HL-60 (cell line): ENCODE measurements around the gene SPINDOC.

Experiments
- DNase-seq, 2 experiments: peaks; one replicate each; pipeline ENCODE4 v3.0.0-alpha.2; 2010 to 2020; ENCODE audit warnings: low read depth in 1 of 2, low spot score in 1 of 2
- H3K27ac ChIP-seq: fragments of 250-450 bp; sonication (Bioruptor Pico); replicated peaks from 2 replicates; pipeline ENCODE4 v1.5.1; 2020; ENCODE audit warnings: mild to moderate bottlenecking, moderate library complexity
- H3K27me3 ChIP-seq: fragments of 250-450 bp; sonication (Bioruptor Pico); 2 replicates; pipeline ENCODE4 v1.5.1; 2021; ENCODE audit warnings: mild to moderate bottlenecking, moderate library complexity; ENCODE audit not compliant: insufficient read depth, poor library complexity, severe bottlenecking
- H3K4me3 ChIP-seq: replicated peaks from 2 replicates; pipeline ENCODE4 v1.5.1; 2011; ENCODE audit warnings: mild to moderate bottlenecking, control low read depth, low read length; ENCODE audit not compliant: insufficient read depth
- GABPA ChIP-seq: IDR thresholded peaks from 2 replicates; pipeline ENCODE4 v1.6.1; 2012; ENCODE audit warnings: low read depth
- POLR2AphosphoS5 ChIP-seq: IDR thresholded peaks from 2 replicates; pipeline ENCODE4 v1.6.1; 2012; ENCODE audit warnings: low read depth
- SPI1 ChIP-seq: IDR thresholded peaks from 2 replicates; pipeline ENCODE4 v1.6.1; 2012; ENCODE audit warnings: low read depth, mild to moderate bottlenecking, borderline replicate concordance
- TF ChIP-seq, protein P1 (sequence below): IDR thresholded peaks from 2 replicates; pipeline ENCODE4 v1.6.1; 2012; ENCODE audit warnings: low read depth; ENCODE audit not compliant: insufficient replicate concordance
- TF ChIP-seq, protein P2 (sequence below): IDR thresholded peaks from one replicate; pipeline ENCODE4 v1.5.1; 2011; ENCODE audit warnings: low read length, control low read depth, inconsistent platforms; ENCODE audit not compliant: insufficient read depth

SPINDOC gene

DNA sequence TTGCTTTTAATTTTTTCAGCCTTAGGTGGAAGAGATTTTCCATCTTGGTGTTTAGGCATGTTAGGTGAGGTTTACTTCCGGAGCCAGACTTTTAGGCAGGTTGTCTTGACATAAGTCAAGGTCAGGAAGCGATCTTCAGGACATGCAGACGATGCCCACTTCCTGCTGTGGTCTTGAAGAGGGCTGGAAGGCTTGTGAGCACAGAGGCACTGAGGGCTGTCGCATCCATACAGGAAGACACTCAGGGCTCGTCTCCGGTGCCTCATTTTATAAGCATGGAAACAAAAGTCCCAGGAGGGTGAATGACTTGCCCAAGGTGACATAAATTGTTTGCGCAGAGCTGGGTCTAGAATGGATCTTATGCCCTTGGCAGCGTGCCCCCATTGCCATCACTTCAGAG, 56.4 kb downstream of the SPINDOC start:
- peak in 1 of 2 experiments; percentile 41 for DNase-seq
- H3K27ac ChIP-seq, result no peak overlapping the region
- TF ChIP-seq, protein P1, sequence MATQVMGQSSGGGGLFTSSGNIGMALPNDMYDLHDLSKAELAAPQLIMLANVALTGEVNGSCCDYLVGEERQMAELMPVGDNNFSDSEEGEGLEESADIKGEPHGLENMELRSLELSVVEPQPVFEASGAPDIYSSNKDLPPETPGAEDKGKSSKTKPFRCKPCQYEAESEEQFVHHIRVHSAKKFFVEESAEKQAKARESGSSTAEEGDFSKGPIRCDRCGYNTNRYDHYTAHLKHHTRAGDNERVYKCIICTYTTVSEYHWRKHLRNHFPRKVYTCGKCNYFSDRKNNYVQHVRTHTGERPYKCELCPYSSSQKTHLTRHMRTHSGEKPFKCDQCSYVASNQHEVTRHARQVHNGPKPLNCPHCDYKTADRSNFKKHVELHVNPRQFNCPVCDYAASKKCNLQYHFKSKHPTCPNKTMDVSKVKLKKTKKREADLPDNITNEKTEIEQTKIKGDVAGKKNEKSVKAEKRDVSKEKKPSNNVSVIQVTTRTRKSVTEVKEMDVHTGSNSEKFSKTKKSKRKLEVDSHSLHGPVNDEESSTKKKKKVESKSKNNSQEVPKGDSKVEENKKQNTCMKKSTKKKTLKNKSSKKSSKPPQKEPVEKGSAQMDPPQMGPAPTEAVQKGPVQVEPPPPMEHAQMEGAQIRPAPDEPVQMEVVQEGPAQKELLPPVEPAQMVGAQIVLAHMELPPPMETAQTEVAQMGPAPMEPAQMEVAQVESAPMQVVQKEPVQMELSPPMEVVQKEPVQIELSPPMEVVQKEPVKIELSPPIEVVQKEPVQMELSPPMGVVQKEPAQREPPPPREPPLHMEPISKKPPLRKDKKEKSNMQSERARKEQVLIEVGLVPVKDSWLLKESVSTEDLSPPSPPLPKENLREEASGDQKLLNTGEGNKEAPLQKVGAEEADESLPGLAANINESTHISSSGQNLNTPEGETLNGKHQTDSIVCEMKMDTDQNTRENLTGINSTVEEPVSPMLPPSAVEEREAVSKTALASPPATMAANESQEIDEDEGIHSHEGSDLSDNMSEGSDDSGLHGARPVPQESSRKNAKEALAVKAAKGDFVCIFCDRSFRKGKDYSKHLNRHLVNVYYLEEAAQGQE, result no peak
- TF ChIP-seq POLR2AphosphoS5 (no peak), SPI1 (no peak), GABPA (no peak)
- TF ChIP-seq, protein P2, sequence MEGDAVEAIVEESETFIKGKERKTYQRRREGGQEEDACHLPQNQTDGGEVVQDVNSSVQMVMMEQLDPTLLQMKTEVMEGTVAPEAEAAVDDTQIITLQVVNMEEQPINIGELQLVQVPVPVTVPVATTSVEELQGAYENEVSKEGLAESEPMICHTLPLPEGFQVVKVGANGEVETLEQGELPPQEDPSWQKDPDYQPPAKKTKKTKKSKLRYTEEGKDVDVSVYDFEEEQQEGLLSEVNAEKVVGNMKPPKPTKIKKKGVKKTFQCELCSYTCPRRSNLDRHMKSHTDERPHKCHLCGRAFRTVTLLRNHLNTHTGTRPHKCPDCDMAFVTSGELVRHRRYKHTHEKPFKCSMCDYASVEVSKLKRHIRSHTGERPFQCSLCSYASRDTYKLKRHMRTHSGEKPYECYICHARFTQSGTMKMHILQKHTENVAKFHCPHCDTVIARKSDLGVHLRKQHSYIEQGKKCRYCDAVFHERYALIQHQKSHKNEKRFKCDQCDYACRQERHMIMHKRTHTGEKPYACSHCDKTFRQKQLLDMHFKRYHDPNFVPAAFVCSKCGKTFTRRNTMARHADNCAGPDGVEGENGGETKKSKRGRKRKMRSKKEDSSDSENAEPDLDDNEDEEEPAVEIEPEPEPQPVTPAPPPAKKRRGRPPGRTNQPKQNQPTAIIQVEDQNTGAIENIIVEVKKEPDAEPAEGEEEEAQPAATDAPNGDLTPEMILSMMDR, result no peak
- no peaks in the 10 kb centered on the region for H3K27me3 ChIP-seq
- no peak overlapping the region for H3K4me3 ChIP-seq

DNA sequence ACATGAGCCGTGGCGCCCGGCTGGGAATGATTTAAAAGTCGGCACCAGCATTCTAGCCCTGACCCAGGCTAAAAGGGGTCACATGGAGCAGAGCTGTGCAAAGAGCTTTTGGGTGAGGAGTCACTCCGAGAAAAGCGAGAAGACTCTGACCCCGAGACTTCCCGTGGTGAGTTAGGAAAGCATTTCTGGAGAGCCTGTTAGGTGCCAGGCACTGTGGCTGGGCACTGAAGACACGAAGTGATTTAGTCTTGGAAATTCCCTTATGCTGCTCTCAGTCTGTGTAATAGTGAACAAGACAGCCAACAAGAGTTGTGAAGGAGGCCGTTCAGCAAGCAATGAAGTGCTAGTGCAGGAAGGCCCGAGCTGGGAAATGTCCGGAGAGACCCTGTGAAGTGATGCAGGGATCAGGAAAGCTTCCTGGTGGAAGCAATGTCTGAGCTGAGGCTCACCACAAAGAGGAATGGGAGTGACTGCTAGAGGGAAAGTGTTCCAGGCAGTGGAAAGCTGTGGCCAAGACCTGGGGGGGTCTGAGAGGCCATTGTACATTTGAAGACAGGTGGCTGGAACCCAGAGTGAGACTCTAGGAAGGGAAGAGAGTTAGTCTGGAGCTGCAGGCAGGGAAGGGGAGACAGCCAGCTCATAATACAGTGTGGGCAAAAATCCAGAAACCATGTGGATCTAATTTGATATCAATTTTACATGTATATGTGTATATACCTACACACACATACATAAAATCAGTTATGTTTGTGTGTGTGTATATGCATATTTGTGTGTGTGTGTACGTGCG, 57.3 kb downstream of the SPINDOC start:
- Histone ChIP-seq H3K4me3 (no peak overlapping the region), H3K27ac (no peak overlapping the region), H3K27me3 (no peaks in the 10 kb centered on the region)
- TF ChIP-seq SPI1 (no peak), POLR2AphosphoS5 (no peak), GABPA (no peak)
- TF ChIP-seq, protein P2, result no peak
- TF ChIP-seq, protein P1, result no peak
- DNase-seq, result no peak

DNA sequence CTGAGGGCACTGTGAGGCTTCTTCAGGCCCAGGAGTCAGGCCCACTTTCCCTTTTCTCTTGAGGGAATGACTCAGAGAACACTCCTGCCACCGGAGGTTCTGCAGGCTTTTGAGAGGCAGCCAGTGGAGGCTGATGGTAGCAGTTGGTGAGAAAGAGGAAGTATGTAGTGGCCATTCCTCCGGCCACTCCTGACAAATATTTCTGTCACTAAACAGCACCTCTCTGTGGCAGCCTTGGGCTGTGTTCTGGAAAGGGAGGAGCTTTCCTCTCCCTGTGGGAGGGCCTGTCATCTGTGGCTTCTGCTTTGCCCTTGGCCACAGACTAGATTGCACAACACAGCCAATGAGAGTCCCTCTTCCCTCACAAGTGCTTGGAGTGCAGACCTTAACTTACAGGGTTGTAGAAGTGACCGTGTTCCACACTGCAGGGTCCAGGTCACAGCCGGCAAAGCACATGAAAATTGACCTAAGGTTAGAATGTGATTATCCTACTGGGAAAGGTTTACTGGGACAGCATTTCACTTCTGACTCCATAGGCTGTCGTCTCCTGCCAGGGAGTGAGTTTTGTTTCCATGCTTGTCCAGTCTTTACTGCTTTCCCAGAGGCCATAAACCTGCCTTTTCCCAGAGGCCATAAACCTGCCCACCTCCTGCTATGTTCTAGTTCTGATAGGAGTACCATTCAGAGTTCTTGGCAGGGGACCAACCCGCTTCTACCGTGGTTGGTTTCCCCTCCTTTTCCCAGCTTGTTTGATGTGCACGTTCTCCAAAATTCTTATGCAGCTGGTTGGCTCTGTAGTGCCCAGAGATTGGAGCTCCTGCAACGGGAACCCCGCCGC, 58.9 kb downstream of the SPINDOC start:
- no peak overlapping the region for H3K4me3 ChIP-seq
- H3K27me3 ChIP-seq, result no peaks in the 10 kb centered on the region
- peak overlapping the region; percentile 1; the same call in 1 of the 2 replicates for H3K27ac ChIP-seq
- TF ChIP-seq, protein P2, result peak; percentile 60
- TF ChIP-seq, protein P1, result no peak
- peak; percentile 45; the same call in 1 of the 2 replicates for TF ChIP-seq SPI1
- TF ChIP-seq POLR2AphosphoS5, result peak; percentile 51
- TF ChIP-seq GABPA, result 0 out of 2 replicates have a peak, but pooled peaks have one; percentile 12
- peak; percentile 98 to 99 for DNase-seq
